Ectodermal cell (in vitro differentiated cells): ENCODE measurements around the gene CCDC57.
A peak's percentile ranks its signal among the peaks of the same experiment; 100 is the strongest.

Experiments
- H3K27ac ChIP-seq: 2 replicates; pipeline ENCODE4 v1.7.0; 2013; ENCODE audit warnings: mild to moderate bottlenecking, low read depth, low read length; ENCODE audit not compliant: insufficient read depth, poor library complexity, severe bottlenecking
- H3K27me3 ChIP-seq: 2 replicates; pipeline ENCODE4 v1.7.0; 2013; ENCODE audit warnings: mild to moderate bottlenecking, low read length; ENCODE audit not compliant: insufficient read depth, control insufficient read depth, poor library complexity, severe bottlenecking
- H3K36me3 ChIP-seq: one replicate; pipeline ENCODE4 v1.7.0; 2013; ENCODE audit warnings: low read length; ENCODE audit not compliant: control insufficient read depth, insufficient read depth
- H3K4me1 ChIP-seq: one replicate; pipeline ENCODE4 v1.7.0; 2013; ENCODE audit warnings: low read length; ENCODE audit not compliant: control insufficient read depth, insufficient read depth
- H3K4me3 ChIP-seq: 2 replicates; pipeline ENCODE4 v1.7.0; 2013; ENCODE audit warnings: low read depth, low read length, control low read depth; ENCODE audit not compliant: insufficient read depth
- H3K9me3 ChIP-seq: 2 replicates; pipeline ENCODE4 v1.7.0; 2013; ENCODE audit warnings: mild to moderate bottlenecking, low read length, moderate library complexity; ENCODE audit not compliant: control insufficient read depth
- WGBS, 2 experiments: methylation state at CpG; one replicate each; pipeline ENCODE4 v1.1.7; 2013; ENCODE audit warnings: missing lambda C conversion rate in 2 of 2; 5-methylcytosine and 5-hydroxymethylcytosine counted together

CCDC57 gene

DNA sequence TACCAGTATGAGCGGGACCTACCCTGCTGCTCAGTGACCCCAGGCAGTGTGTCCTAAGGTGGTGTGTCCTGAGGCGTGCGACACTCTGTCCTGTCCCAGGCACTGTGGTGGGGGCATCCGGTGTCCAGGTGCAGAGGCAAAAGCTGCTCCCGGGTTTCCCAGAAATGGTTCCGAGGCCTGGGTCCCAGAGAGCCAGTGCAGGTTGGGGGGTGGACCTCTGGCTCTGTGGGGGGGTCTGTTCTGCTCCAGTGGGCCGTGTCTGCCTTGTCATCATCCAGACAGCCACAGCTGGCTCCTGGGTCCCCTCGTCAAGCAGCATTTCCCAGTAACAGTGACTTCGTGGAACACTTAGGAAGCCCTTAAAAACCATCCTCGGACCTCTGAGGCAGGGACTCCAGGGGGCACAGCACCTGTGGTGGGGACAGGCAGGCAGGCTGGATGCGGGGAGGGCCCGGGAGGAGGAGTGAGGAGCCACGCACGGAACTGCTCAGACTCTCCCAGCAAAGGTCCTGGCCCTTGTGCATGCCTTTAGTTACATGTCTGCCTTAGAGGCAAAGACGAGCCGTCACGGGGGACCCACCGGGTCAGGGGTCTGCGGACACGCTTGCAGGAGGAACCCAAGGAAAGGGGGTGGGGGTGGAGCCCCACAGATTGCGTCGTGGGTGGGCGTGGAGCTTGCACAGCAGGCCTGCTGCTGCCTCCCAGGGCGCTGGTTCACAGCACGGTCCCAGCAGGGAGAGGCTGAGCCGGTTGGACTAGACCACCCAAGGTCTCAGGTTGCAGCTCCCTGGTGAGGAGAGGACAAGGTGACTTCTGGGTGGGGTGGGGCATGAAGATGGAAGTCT, 21.8 kb upstream of the CCDC57 start:
- peaks cover 16% of the 10 kb centered on the region for H3K4me1 ChIP-seq
- 83 to 84% methylated on average over 26 of the region's 26 CpGs for WGBS, 2 experiments
- H3K36me3 ChIP-seq = peaks cover 5% of the 10 kb centered on the region
- H3K27ac ChIP-seq = no peak overlapping the region
- no peak overlapping the region for H3K4me3 ChIP-seq
- peaks cover 30% of the 10 kb centered on the region for H3K27me3 ChIP-seq
- H3K9me3 ChIP-seq = no peaks in the 10 kb centered on the region

DNA sequence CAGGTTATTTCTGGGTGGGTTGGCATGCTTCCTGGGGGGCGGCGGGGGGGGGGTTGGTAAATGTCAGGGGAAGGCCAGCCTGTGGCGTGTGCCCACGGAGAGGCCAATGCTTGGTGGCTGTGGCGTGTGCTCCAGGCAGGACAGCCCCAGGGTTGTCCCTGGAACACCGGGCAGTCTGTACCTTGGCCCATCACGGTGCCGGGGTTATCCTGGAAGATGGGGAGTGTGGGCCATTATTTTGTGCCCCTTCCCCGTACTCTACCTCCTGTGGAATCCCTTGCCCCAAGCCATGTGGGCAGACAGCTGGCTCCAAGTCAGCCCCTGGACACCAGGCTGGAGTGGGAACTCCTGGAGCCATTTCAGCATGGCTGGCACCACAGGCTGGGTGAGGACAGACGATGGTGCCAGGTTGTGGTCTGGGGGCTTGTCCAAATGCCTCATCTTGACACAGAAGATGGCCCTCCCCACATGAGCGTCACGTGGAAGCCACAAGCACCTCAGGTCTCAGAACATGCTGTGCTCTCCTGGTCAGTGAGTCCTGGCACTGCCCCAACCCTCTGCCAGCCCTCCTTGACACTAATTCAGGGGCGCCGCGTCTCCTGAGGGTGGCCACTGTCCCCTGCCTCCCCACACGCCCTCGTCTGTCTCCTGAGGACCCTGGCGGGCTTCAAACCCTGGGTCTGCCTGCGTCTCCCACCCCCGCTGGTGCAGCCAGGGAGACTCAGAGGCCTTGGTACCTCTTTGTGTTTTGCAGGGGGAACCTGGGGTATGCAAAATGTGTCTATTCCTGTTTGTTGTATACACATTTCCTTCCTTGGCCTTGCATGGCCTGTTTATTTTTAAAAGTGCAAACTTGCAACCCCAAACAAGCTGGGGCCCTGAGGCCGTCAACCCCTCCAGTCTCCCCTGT, 20.5 kb upstream of the CCDC57 start:
- H3K4me3 ChIP-seq = no peak overlapping the region
- H3K27ac ChIP-seq = no peak overlapping the region
- 88 to 89% methylated on average over 21 of the region's 21 CpGs for WGBS, 2 experiments
- H3K9me3 ChIP-seq = no peaks in the 10 kb centered on the region
- H3K4me1 ChIP-seq = peaks cover 16% of the 10 kb centered on the region
- H3K27me3 ChIP-seq = peaks cover 43% of the 10 kb centered on the region
- no peaks in the 10 kb centered on the region for H3K36me3 ChIP-seq

DNA sequence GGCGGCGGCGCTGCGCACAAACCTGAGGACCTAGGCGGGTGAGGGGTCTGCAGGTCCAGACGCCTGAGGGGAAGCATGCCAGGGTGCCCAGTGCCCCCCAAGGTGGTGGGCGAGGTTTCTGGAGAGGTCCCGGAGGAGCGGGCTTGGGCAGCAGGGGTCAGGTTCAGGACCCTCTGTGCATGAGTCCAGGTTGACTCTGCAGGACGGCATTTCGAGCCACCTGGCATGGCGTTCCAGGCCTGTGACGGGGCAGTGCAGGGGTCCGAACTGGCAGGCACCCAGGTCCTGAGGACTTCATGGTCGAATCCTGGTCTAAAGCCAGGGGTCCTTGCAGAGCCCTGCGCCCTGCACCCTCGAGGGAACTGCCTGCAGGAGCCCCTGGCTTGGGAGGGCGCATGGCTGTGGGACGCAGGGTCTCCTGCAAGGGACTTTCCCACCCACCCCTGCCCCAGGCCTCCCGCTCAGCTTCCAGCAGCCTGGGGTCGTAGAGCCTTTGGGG, 19.7 kb upstream of the CCDC57 start:
- H3K4me3 ChIP-seq = no peak overlapping the region

DNA sequence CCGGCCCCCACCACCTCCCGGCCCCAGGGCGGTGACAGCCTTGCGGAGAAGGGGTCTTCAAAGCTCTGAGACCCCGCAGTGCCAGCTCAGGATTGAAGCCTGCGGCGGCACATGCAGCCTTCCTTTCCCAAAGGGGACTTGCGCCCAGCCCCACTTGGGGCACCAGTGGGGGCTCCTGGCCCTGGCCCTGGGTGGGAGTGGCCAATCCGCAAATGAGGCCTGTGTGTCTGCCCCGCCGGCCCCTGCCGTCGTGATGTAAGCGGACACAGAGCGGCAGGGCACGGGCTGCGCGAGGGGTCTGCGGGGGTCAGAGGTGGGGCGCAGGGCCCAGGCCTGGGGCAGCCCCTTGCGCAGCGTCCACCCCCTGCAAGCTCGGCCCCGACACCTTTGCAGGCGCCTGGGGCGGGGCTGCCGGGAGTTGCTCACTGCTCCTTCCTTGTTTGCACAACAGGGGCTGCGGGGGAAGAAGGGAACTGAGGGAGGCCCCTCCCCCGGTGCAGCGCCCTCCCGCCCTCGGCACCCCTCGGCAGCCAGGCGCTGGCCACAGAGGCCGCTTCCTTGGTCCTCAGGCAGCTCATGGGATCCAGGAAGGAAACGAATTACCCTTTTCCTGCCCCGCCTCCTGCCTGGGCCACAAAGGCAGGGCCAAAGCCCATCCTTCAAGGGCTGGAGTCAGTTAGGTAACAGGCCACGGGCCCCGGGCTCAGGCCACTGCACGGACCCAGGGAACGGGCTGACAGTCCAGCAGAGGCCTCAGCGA, 19.1 kb upstream of the CCDC57 start:
- Histone ChIP-seq H3K4me1 (peaks cover 16% of the 10 kb centered on the region), H3K4me3 (peak overlapping the region; percentile 40), H3K36me3 (no peaks in the 10 kb centered on the region), H3K27ac (no peak overlapping the region), H3K9me3 (no peaks in the 10 kb centered on the region), H3K27me3 (peaks cover 57% of the 10 kb centered on the region)
- WGBS, 2 experiments = 4% methylated on average over 42 of the region's 42 CpGs

More for the DNA sequence above, 19.7 kb upstream of the CCDC57 start:
- no peaks in the 10 kb centered on the region for H3K36me3 ChIP-seq
- no peak overlapping the region for H3K27ac ChIP-seq
- WGBS, 2 experiments = 73 to 75% methylated on average over 21 of the region's 21 CpGs
- peaks cover 50% of the 10 kb centered on the region for H3K27me3 ChIP-seq
- H3K4me1 ChIP-seq = peaks cover 16% of the 10 kb centered on the region
- no peaks in the 10 kb centered on the region for H3K9me3 ChIP-seq

DNA sequence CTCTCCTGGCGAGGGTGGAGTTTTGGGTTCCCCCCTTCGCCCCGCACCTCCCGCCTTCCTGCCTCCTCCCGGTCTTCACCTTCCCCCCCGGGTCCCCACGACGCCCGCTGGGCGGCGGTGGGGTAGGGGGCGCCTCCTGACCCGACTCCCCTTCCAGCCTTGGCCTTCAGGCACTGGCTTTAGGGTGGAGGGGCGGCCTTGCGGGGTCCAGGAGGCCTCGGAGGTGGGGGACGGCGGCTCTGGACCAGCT, 18.6 kb upstream of the CCDC57 start:
- H3K27ac ChIP-seq = no peak overlapping the region
- H3K4me3 ChIP-seq = peak overlapping the region; percentile 40
- no peaks in the 10 kb centered on the region for H3K9me3 ChIP-seq
- peaks cover 60% of the 10 kb centered on the region for H3K27me3 ChIP-seq
- WGBS, 2 experiments = 0% methylated on average over 18 of the region's 18 CpGs
- peaks cover 12% of the 10 kb centered on the region for H3K4me1 ChIP-seq
- H3K36me3 ChIP-seq = no peaks in the 10 kb centered on the region

DNA sequence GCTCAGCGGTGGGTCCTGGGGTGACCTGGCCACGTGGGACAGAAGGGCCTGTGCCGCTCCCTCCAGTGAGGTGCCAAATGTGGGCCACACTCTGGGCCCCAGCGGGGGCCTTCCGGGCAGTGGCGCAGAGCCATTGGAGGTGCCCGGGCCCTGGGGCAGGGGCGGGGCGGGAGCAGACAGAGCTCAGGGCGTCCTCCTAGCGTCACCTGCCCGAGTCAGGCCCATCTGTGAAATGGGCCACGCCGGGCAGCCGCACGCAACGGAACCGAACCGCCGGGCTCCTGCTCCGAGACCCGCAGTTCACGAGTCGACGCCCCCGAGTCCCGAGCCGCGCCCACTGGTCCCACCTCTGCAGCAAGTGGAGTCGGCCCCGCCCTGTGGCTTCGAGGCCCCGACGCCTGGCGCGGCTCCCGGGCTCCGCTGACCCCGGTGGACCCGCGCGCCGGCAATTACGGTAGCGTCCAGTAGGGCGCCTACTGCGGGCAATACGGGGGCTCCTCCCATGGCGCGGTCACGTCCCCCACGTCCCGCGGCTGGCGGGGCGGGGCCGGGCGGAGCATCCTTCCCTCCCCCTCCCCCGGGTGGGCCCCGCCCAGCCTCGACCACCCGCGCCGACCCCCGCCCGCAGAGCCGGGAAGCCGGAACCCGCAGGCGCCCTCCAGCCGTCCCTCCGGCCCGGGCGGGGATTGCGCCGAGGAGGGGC, 18.1 kb upstream of the CCDC57 start:
- H3K4me3 ChIP-seq = peak overlapping the region; percentile 40
- H3K27me3 ChIP-seq = peaks cover 60% of the 10 kb centered on the region
- WGBS, 2 experiments = 24 to 25% methylated on average over 76 of the region's 76 CpGs
- H3K36me3 ChIP-seq = no peaks in the 10 kb centered on the region
- H3K9me3 ChIP-seq = no peaks in the 10 kb centered on the region
- H3K27ac ChIP-seq = no peak overlapping the region
- H3K4me1 ChIP-seq = peaks cover 7% of the 10 kb centered on the region

DNA sequence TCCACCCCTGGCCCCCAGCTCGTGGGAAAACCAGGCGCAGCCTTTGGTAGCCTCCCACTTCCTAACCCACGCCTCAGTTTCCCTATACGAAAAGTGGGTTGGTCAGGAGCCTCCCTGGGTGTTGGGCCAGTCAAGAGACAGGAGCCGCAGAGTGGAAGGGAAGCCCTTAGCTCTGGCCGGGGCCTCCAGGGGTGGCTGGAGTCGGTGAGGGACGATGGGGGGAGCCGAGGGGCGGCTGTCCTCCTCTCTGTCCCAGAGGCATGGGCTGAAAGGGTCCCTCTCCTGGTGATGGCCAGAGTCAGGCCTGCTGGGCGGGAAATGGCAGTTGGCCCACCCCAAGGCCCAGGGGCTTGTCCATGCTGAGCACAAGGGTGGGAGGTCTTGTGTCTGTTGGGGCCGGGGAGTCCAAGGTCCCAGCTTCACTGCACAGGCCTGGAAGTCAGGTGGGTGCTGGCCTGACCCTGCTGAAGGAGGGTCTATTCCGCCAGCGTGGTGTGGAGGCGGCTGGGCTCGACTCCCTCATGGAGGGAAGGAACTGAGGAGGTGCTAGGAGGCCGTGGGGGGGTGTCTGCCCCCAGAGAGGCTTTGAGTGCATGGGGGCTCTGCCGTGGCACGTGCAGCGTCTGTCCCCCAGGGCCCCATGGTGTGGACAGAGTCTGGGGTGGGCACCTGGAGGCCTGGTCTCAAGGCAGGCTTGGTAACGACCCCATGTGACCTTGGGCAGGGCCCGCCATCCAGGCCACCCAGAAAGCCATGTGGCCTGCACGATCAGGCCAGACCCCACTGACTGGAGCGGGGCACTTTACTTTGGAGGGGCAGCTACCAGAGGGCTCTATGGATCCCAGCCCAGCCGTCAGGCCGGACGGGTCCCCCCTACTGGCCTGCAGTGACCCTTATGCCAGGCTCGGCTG, 17.3 kb upstream of the CCDC57 start:
- 74 to 76% methylated on average over 28 of the region's 28 CpGs for WGBS, 2 experiments

DNA sequence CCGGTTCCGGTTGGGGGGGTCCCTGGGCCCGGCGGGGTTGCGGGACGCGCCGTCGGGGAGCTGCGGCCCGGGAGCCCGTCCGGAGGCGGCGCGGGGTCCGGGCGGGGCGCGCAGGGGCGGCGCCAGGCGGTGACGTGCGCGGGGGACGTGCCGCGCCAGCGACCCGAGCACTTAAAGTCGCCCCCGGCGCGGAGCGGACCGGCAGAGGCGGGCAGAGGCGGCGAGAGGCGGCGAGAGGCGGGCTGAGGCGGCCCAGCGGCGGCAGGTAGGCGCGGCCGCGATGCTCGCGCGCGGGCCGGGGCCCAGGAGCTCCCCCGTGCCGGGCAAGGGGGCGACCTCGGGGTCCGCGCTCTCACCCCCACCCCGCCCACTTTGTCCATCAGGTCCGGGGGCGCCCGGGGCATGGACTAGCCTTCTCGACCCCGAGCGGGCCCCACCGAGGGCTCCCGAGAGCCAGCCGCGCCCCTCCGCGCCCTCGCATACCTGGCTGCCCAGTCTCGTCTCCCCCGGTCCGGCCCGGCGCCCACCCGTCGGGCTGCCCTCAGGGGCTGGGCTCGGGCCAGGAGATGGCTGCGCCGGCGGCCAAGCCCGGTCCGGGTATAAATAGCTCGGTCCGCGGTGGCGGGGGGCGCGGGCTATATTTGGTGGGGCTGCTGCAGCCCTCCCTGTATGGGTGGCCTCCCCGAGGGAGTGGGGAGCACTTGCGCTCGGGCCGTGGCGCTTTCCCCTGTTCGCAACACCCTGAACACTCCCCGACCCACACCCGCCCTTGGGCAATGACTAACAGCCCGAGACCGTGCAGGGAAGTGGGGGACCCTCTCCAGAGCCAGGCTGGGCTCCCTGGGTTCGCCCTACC, 16.4 kb upstream of the CCDC57 start, which contains the start of gene SLC16A3:
Gene SLC16A3, plus strand, starts transcription at position 201 of the 856 bp plus-strand sequence. CDS start 6,967 bp downstream, outside the sequence.
- no peak within 1 kb of the TSS for H3K27ac ChIP-seq
- no peaks in the 10 kb centered on the region for H3K9me3 ChIP-seq
- WGBS, 2 experiments = 6% methylated on average over 105 of the region's 105 CpGs
- peaks cover 11% of the 10 kb centered on the region for H3K4me1 ChIP-seq
- H3K36me3 ChIP-seq = no peaks in the 10 kb centered on the region
- peak within 1 kb of the TSS; percentile 35 for H3K4me3 ChIP-seq
- peaks cover 60% of the 10 kb centered on the region for H3K27me3 ChIP-seq

More for the DNA sequence above, 17.3 kb upstream of the CCDC57 start:
- H3K4me3 ChIP-seq = peak overlapping the region; percentile 35
- H3K36me3 ChIP-seq = no peaks in the 10 kb centered on the region
- peaks cover 60% of the 10 kb centered on the region for H3K27me3 ChIP-seq
- no peaks in the 10 kb centered on the region for H3K9me3 ChIP-seq
- no peak overlapping the region for H3K27ac ChIP-seq
- peaks cover 11% of the 10 kb centered on the region for H3K4me1 ChIP-seq
